Bronchial epithelial cell (primary cell): ENCODE results near the gene GRK5. TPM values are rescaled to one million over a fixed set of nuclear protein-coding genes. Genes with fewer than 3 reads are reported as not detected.

ENCODE experiments used
- DNase-seq: peaks from one replicate; pipeline ENCODE4 v3.0.0-alpha.2; 2010; ENCODE audit warnings: low read depth
- FAIRE-seq: peaks from 2 replicates; lab custom pipeline; 2011; peaks lifted over from hg19 to GRCh38; lab: Jason Lieb, UNC
- H3K27me3 ChIP-seq: 2 replicates; pipeline ENCODE4 v1.5.1; 2011; ENCODE audit warnings: low read length; ENCODE audit not compliant: control insufficient read depth, insufficient read depth
- H3K36me3 ChIP-seq: 2 replicates; pipeline ENCODE4 v1.5.1; 2011; ENCODE audit warnings: low read length; ENCODE audit not compliant: control insufficient read depth, insufficient read depth
- H3K4me3 ChIP-seq: 2 replicates; pipeline ENCODE4 v1.5.1; 2011; ENCODE audit warnings: mild to moderate bottlenecking, low read depth, low read length, control low read depth
- total RNA-seq: library from RNA; depleted of rRNA; stranded (reverse); fragments of >200 nt; gene quantifications from 2 replicates; pipeline ENCODE4 v1.2.1, GENCODE V29; 2014
- TF ChIP-seq, protein P1 (sequence below): IDR thresholded peaks from 2 replicates; pipeline ENCODE4 v1.5.1; 2011; ENCODE audit warnings: mild to moderate bottlenecking, moderate library complexity, low read length, control low read depth, inconsistent platforms; ENCODE audit not compliant: insufficient read depth, severe bottlenecking

GRK5 gene
- total RNA-seq, 1 donor from 2014 or later = 2.4 TPM

DNA sequence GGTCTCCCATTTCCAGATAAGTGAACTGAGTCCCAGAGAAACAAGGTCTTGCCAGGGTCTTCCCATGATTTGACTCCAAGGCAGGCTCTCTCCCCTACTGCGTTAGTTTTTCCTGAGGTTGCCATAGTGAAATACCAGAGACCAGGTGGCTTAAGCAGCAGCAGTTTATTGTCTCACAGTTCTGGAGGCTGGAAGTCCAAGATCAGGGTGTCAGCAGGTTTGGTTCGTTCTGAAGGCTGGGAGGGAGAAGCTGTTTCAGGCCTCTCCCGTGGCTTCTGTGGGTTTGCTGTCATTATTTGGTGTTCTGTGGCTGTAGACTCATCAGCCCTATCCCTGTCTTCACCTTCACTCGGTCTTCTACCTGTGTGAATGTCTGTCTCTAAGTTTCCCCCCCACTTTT lies 129.9 kb downstream of the GRK5 start:
- TF ChIP-seq, protein P1, sequence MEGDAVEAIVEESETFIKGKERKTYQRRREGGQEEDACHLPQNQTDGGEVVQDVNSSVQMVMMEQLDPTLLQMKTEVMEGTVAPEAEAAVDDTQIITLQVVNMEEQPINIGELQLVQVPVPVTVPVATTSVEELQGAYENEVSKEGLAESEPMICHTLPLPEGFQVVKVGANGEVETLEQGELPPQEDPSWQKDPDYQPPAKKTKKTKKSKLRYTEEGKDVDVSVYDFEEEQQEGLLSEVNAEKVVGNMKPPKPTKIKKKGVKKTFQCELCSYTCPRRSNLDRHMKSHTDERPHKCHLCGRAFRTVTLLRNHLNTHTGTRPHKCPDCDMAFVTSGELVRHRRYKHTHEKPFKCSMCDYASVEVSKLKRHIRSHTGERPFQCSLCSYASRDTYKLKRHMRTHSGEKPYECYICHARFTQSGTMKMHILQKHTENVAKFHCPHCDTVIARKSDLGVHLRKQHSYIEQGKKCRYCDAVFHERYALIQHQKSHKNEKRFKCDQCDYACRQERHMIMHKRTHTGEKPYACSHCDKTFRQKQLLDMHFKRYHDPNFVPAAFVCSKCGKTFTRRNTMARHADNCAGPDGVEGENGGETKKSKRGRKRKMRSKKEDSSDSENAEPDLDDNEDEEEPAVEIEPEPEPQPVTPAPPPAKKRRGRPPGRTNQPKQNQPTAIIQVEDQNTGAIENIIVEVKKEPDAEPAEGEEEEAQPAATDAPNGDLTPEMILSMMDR = no peak
- H3K27me3 ChIP-seq = no peaks in the 10 kb centered on the region
- no peak for DNase-seq
- no peaks in the 10 kb centered on the region for H3K36me3 ChIP-seq
- FAIRE-seq = peak; percentile 70
- H3K4me3 ChIP-seq = no peak overlapping the region

DNA sequence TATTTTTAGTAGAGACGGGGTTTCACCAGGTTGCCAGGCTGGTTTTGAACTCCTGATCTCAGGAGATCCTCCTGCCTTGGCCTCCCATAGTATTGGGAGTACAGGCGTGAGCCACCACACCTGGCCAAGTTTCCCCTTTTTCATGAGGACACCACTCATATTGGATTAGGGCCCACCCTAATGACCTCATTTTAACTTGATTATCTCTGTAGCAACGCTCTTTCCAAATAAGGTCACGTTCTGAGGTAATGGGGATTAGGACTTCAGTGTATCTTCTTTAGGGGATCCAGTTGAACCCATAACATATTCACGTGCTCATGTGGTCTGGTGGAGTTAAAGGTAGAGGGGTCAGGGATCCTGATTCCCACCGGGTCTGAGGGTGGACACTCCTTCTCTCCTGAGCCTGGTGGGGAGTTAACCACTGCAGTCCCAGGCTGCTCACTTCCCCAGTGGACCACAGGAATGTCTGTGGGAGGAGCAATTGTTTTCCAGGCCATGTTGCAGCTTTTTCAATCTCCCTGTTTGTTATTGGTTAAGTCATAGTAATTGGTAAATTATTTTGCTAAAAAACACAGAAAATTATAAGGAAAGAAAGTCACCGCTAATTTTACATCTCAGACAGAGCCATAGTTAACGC lies 130.5 kb downstream of the GRK5 start:
- Histone ChIP-seq H3K4me3 (no peak overlapping the region), H3K36me3 (no peaks in the 10 kb centered on the region), H3K27me3 (no peaks in the 10 kb centered on the region)
- FAIRE-seq = no peak
- TF ChIP-seq, protein P1 = no peak
- no peak for DNase-seq

DNA sequence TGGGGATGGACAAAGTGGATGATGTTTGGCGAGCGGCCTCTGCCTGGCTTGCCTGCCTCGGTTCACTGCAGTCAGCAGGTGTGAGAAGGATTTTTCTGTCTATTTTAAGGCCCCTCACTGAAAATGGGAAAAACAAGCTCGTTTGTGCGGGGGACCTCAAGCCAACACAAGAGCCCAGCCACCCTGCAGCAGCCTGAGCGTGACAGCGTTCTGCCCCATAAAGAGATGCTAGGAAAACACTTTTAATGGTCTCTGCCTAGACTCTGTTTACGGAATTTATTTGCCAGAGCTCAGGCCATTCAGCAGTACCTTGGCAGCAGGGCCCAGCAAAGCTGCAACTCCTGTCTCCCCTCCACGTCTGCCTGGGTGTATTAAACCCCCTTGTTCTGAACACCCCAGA lies 131.7 kb downstream of the GRK5 start:
- Histone ChIP-seq H3K4me3 (no peak overlapping the region), H3K27me3 (no peaks in the 10 kb centered on the region), H3K36me3 (no peaks in the 10 kb centered on the region)
- peak; percentile 7 for FAIRE-seq
- DNase-seq = no peak
- TF ChIP-seq, protein P1 = no peak

DNA sequence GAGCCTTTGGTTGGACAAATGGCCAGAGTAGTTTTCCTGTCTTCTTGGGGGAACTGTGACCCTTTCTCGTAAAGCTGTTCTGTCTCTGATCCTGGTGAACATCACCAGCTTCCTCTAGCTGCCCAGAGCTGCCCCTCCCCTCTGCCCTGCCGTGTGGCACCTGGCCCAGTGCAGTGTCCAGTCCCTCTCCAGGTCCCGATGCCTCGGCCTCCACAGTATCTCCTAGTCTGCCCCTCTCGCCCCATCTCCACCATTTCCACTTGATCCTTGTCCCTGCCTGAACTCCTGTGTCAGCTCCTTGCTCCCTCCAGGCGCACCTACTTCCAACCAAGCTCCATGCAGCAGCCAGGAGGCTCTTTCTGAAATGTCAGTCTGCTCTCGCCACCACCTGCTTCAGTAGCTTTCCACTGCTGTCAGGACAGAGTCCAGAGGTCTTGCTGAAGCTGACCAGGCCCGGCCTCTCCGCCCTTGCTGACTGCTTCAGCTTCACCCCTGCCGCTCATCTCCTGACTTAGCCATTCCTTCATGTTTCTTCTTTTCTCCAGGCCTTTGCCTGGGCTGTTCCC lies 133.6 kb downstream of the GRK5 start:
- no peaks in the 10 kb centered on the region for H3K27me3 ChIP-seq
- no peaks in the 10 kb centered on the region for H3K36me3 ChIP-seq
- TF ChIP-seq, protein P1 = no peak
- DNase-seq = no peak
- H3K4me3 ChIP-seq = no peak overlapping the region
- FAIRE-seq = no peak

DNA sequence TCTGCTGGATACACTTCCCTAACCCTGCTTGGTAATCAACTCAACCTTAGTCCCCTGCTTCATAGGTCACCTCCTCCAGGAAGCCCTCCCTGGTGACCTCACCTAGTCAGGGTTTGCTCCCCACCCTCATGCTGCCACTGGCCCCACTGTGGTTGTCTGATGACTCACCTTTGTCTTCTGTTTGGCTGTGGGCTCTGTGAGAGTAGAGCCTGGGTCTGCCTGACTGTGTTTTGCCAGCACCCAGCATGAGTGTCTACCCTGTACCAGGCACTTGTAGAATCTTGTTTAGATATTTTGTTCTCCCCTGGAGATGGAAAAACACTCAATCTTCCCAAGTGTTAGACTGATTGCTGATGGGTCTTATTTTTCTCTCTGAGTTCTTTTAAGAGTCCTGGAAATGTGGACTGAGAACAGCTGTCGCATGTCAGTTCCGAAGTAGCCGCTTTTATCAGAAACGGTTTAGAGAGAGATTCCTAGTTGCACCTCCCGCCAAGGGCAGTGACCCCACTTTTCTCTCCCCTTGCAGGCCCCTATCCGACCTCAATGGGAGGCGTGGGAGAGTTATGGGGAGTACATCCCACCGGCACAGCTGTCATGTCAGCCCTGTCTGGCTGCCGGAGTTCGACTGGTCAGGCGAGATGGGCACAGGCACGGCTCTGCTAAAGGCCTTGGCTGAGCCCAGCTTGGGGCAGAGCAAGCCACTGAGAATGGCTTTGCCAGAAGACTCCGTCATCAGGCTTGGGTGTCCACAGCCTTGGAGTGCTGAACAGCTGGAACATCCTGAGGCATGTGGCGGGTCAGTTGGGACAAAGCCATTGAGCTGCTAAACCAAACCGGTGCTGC lies 134.3 kb downstream of the GRK5 start:
- no peak overlapping the region for H3K4me3 ChIP-seq
- DNase-seq (peak; percentile 59), FAIRE-seq (peak; percentile 40)
- TF ChIP-seq, protein P1 = no peak
- no peaks in the 10 kb centered on the region for H3K36me3 ChIP-seq
- no peaks in the 10 kb centered on the region for H3K27me3 ChIP-seq
